CD4-positive, alpha-beta T cell treated with Interleukin-17A for 4 hours (primary cell): ENCODE measurements around the gene MRPL10.

ENCODE experiments used
- DNase-seq: peaks from one replicate; pipeline ENCODE4 v3.0.0-alpha.2; 2020; ENCODE audit warnings: mixed read lengths

The MRPL10 gene

GRCh38 chr17:47812146-47812920, 19.0 kb downstream of the MRPL10 start:
- DNase-seq = no peak

GRCh38 chr17:47811709-47812108, 19.6 kb downstream of the MRPL10 start:
- DNase-seq = no peak

GRCh38 chr17:47810901-47811635, 20.3 kb downstream of the MRPL10 start:
- no peak for DNase-seq

- DNase-seq = peak; percentile 12
These were observed 21.0 kb downstream of the MRPL10 start for GRCh38 chr17:47810200-47810821.

GRCh38 chr17:47808830-47809480, 22.4 kb downstream of the MRPL10 start:
- no peak for DNase-seq

- DNase-seq = no peak
These were observed 23.1 kb downstream of the MRPL10 start for GRCh38 chr17:47808036-47808829.

GRCh38 chr17:47807421-47807820, 23.9 kb downstream of the MRPL10 start:
- no peak for DNase-seq

- no peak for DNase-seq
These were observed 24.5 kb downstream of the MRPL10 start for GRCh38 chr17:47806913-47807255.

- DNase-seq = no peak
These were observed 25.1 kb downstream of the MRPL10 start for GRCh38 chr17:47806026-47806912.

- no peak for DNase-seq
These were observed 26.9 kb downstream of the MRPL10 start for GRCh38 chr17:47804461-47804860.

- no peak for DNase-seq
These were observed 27.6 kb downstream of the MRPL10 start for GRCh38 chr17:47803751-47804150.

GRCh38 chr17:47803201-47803600, 28.1 kb downstream of the MRPL10 start:
- DNase-seq = no peak

- DNase-seq = peak; percentile 68
These were observed 28.9 kb downstream of the MRPL10 start for GRCh38 chr17:47802341-47803022.

GRCh38 chr17:47801906-47802305, 29.4 kb downstream of the MRPL10 start:
- no peak for DNase-seq

- DNase-seq = no peak
These were observed 30.1 kb downstream of the MRPL10 start for GRCh38 chr17:47801176-47801765.

GRCh38 chr17:47800686-47801085, 30.7 kb downstream of the MRPL10 start:
- no peak for DNase-seq

GRCh38 chr17:47797797-47798196, 33.5 kb downstream of the MRPL10 start:
- no peak for DNase-seq

- no peak for DNase-seq
These were observed 38.4 kb downstream of the MRPL10 start for GRCh38 chr17:47792979-47793378.

- no peak for DNase-seq
These were observed 38.9 kb downstream of the MRPL10 start for GRCh38 chr17:47792457-47792856.

- DNase-seq = no peak
These were observed 40.3 kb downstream of the MRPL10 start for GRCh38 chr17:47791025-47791424.
